HepG2 (cell line): ENCODE data around the gene ZDHHC6. TPM values are rescaled to one million over a fixed set of nuclear protein-coding genes. Genes with fewer than 3 reads are reported as not detected.
A peak's percentile ranks its signal among the peaks of the same experiment; 100 is the strongest.

Source experiments
- ATAC-seq: fragments of 200-7000 bp; cut with Tn5 transposase; 3 replicates; pipeline ENCODE4 v1.9.1; 2020; ENCODE audit warnings: mild to moderate bottlenecking, moderate library complexity
- BruUV-seq: library from RNA; stranded (reverse); fragments of 400-500 nt; replicated peaks from 2 replicates; lab custom pipeline; 2021; lab: Mats Ljungman, UMichigan
- CTCF ChIA-PET: fragments of 300-600 bp; formaldehyde crosslinking; extraction: SDS; loops from one replicate; lab custom pipeline; 2021; ENCODE audit warnings: low total read pairs, inconsistent platforms, low intra/inter-chr PET ratio; lab: Yijun Ruan, JAX
- POLR2A ChIA-PET: fragments of 350-600 bp; sonication (Branson Sonifier 250); formaldehyde crosslinking; loops from one replicate; lab custom pipeline; 2020; ENCODE audit warnings: antibody characterized with exemption, inconsistent platforms; lab: Yijun Ruan, JAX
- DNase-seq: peaks from one replicate; pipeline ENCODE4 v3.0.0-alpha.2; 2015; ENCODE audit warnings: low spot score
- FAIRE-seq: peaks from 3 replicates; lab custom pipeline; 2011; peaks lifted over from hg19 to GRCh38; lab: Jason Lieb, UNC
- H2AFZ ChIP-seq: one replicate; pipeline ENCODE4 v1.6.1; 2011; ENCODE audit warnings: low read length, inconsistent platforms
- H3K27ac ChIP-seq: fragments of 300-600 bp; 3 replicates; pipeline ENCODE4 v1.8.0; 2011; ENCODE audit warnings: mixed run types, mild to moderate bottlenecking, mixed read lengths, low read length, inconsistent platforms; ENCODE audit not compliant: insufficient read depth; ENCODE audit errors: extremely low read length
- H3K27me3 ChIP-seq, 2 experiments: fragments of 200-600 bp in 1 of 2; 2 replicates in 1 of 2; 3 replicates in 1 of 2; pipeline versions ENCODE4 v1.6.0 to v1.8.0; 2011; ENCODE audit warnings: low read length in 2 of 2, mild to moderate bottlenecking in 2 of 2, moderate library complexity in 2 of 2, inconsistent platforms in 1 of 2; ENCODE audit not compliant: insufficient read depth in 2 of 2, control insufficient read depth in 1 of 2
- H3K36me3 ChIP-seq, 2 experiments: fragments of 200-600 bp in 1 of 2; replicated peaks in 1 of 2; 2 replicates in 1 of 2; 3 replicates in 1 of 2; pipeline versions ENCODE4 v1.5.1 to v1.8.0; 2011; ENCODE audit warnings: low read length in 2 of 2, inconsistent platforms in 1 of 2; ENCODE audit not compliant: insufficient read depth in 2 of 2, control insufficient read depth in 1 of 2
- H3K4me1 ChIP-seq: 2 replicates; pipeline ENCODE4 v1.5.1; 2012; ENCODE audit warnings: low read length, inconsistent platforms; ENCODE audit not compliant: insufficient read depth
- H3K4me2 ChIP-seq: 2 replicates; pipeline ENCODE4 v1.6.0; 2011; ENCODE audit warnings: low read depth, low read length, inconsistent platforms
- H3K4me3 ChIP-seq, 3 experiments: fragments of 200-600 bp in 1 of 3; sonication (generic), shearing (Covaris generic) in 1 of 3; replicated peaks in 1 of 3; 2 replicates each; pipeline ENCODE4 v1.5.1; 2011 to 2016; ENCODE audit warnings: low read length in 3 of 3, inconsistent platforms in 2 of 3, low read depth in 2 of 3, mild to moderate bottlenecking in 2 of 3, control low read depth in 1 of 3, mixed read lengths in 1 of 3; ENCODE audit not compliant: insufficient read depth in 1 of 3
- H3K79me2 ChIP-seq: one replicate; pipeline ENCODE4 v1.6.1; 2011; ENCODE audit warnings: low read length, inconsistent platforms; ENCODE audit not compliant: insufficient read depth
- H3K9ac ChIP-seq: 2 replicates; pipeline ENCODE4 v1.6.0; 2011; ENCODE audit warnings: mild to moderate bottlenecking, low read depth, low read length, inconsistent platforms; ENCODE audit not compliant: insufficient read depth
- H3K9me3 ChIP-seq: 2 replicates; pipeline ENCODE4 v1.5.1; 2012; ENCODE audit warnings: mild to moderate bottlenecking, low read length
- H4K20me1 ChIP-seq: 2 replicates; pipeline ENCODE4 v1.6.0; 2011; ENCODE audit warnings: inconsistent platforms, mild to moderate bottlenecking, low read length, moderate library complexity; ENCODE audit not compliant: insufficient read depth
- IKZF4 ChIP-seq: sonication (generic); formaldehyde crosslinking; IDR thresholded peaks from 2 replicates; pipeline ENCODE4 v1.5.1; 2020; ENCODE audit warnings: borderline replicate concordance, mild to moderate bottlenecking, low read depth, missing genetic modification reagents; ENCODE audit errors: not compliant biosample characterization
- MIER2 ChIP-seq: IDR thresholded peaks from 2 replicates; pipeline ENCODE4 v1.6.1; 2016; ENCODE audit warnings: missing biosample characterization, missing genetic modification reagents
- REST ChIP-seq, 2 experiments: IDR thresholded peaks; 2 replicates each; pipeline ENCODE4 v1.6.1; 2011 to 2012; ENCODE audit warnings: low read length in 2 of 2, borderline replicate concordance in 1 of 2, low read depth in 1 of 2, mild to moderate bottlenecking in 1 of 2, moderate library complexity in 1 of 2
- ZKSCAN5 ChIP-seq: sonication (generic); formaldehyde crosslinking; IDR thresholded peaks from 2 replicates; pipeline ENCODE4 v1.5.1; 2020; ENCODE audit warnings: mild to moderate bottlenecking, missing genetic modification reagents
- ZNF12 ChIP-seq: sonication (generic); formaldehyde crosslinking; IDR thresholded peaks from 2 replicates; pipeline ENCODE4 v1.5.0; 2020; ENCODE audit warnings: missing genetic modification reagents
- ZNF17 ChIP-seq: sonication (generic); formaldehyde crosslinking; IDR thresholded peaks from 2 replicates; pipeline ENCODE4 v1.5.0; 2020; ENCODE audit warnings: mild to moderate bottlenecking, missing genetic modification reagents
- WGBS: methylation state at CpG from one replicate; pipeline ENCODE4 v1.1.6; 2017; ENCODE audit warnings: low lambda C conversion rate; 5-methylcytosine and 5-hydroxymethylcytosine counted together
- in situ Hi-C: cut with HindIII; loops from 2 replicates; pipeline ENCODE4 v1.10.0; 2017; ENCODE audit warnings: low pct_unique_long_range_greater_than_20kb; ENCODE audit not compliant: extremely low pct_ligation_motif_present
- intact Hi-C: fragments of 100-400 bp; cut with micrococcal nuclease; formaldehyde crosslinking; loops from one replicate; pipeline ENCODE4 v1.10.0; 2022; ENCODE audit not compliant: unreplicated experiment
- polyA plus RNA-seq, 8 experiments: library from polyadenylated mRNA; depleted of rRNA in 3 of 8; stranded (reverse) in 7 of 8; unstranded in 1 of 8; fragments of >200 nt; fragmentation: Illumina TruSeq in 4 of 8; extraction: Trizol in 4 of 8; gene quantifications; 2 replicates each; pipeline versions ENCODE4 v1.2.1 to v1.2.3, GENCODE V29; 2011 to 2016; ENCODE audit warnings: low read depth in 4 of 8, missing spikeins in 1 of 8, mixed read lengths in 1 of 8; ENCODE audit not compliant: insufficient read depth in 1 of 8
- total RNA-seq, 5 experiments: library from RNA; depleted of rRNA; stranded (reverse); fragments of >200 nt; fragmentation: Illumina TruSeq; extraction: Trizol; gene quantifications; 2 replicates each; pipeline ENCODE4 v1.2.3, GENCODE V29; 2016; ENCODE audit warnings: low read depth in 1 of 5

Gene ZDHHC6
- total and polyA plus RNA-seq, 2 of the 13 experiments (the other 11 are each of a cell fraction or from before 2014, with no cell fraction given): 20.9 to 49.4 TPM

- in situ Hi-C loops: no loop called here
- Histone ChIP-seq H3K4me3 (no peak overlapping the region), H3K27ac (no peak overlapping the region), H2AFZ (no peak overlapping the region), H3K27me3 (no peaks in the 10 kb centered on the region), H3K4me2 (no peak overlapping the region), H3K79me2 (no peaks in the 10 kb centered on the region), H3K36me3 (peaks cover 7 to 25% of the 10 kb centered on the region in 2 experiments; a peak in 4 of 5 replicates), H3K9me3 (no peaks in the 10 kb centered on the region), H3K9ac (no peak overlapping the region), H4K20me1 (no peaks in the 10 kb centered on the region), H3K4me1 (0 out of 2 replicates have a peak, but pooled peaks cover 8% of the 10 kb centered on the region)
- ATAC-seq (no peak), DNase-seq (no peak), FAIRE-seq (no peak)
- 98% methylated on average over 1 of the region's 1 CpG for WGBS
- no TSS peak for BruUV-seq
- ChIA-PET CTCF (no interaction called here), POLR2A (no interaction called here)
- intact Hi-C loops: no loop called here
- TF ChIP-seq ZNF12 (no peak), MIER2 (CRISPR knock-in tag) (peak; percentile 77; the same call in 1 of the 2 replicates), ZKSCAN5 (CRISPR knock-in tag) (no peak), IKZF4 (no peak), ZNF17 (CRISPR knock-in tag) (no peak), REST (IDR thresholded peaks at IDR 0.05; ENCODE audit: borderline replicate concordance in 1 of 2, low read depth in 1 of 2, low read length in 2 of 2) (peak in 1 of 2 experiments; percentile 87)
Measured at GRCh38 chr10:112467541-112468075, 20.9 kb upstream of the ZDHHC6 start.
